GM19455 (cell line): ENCODE results near the gene ZNF669.

Experiments
- ATAC-seq: cut with Tn5 transposase; IDR thresholded peaks from one replicate; pipeline ENCODE4 v1.9.1; 2021; ENCODE audit not compliant: unreplicated experiment

ZNF669 gene

DNA sequence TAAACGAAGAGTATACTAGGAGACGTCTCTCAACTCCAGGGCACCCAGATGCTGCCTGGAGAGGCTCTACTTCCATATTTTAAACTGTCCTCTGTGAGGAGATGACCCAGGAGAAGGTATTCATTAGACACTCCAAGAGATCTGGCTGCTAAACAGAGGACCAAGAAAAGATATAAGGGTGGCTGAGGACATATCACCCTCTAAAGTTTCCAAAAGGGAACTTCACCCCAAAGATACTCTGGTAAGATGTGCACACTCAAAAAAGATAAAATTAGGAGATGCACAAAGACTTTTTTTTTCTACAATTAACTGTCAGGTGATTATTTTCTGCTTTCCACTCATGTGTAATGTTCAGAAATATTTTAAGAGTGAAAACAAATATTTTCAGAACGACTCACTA, 26.9 kb downstream of the ZNF669 start:
- no peak for ATAC-seq

DNA sequence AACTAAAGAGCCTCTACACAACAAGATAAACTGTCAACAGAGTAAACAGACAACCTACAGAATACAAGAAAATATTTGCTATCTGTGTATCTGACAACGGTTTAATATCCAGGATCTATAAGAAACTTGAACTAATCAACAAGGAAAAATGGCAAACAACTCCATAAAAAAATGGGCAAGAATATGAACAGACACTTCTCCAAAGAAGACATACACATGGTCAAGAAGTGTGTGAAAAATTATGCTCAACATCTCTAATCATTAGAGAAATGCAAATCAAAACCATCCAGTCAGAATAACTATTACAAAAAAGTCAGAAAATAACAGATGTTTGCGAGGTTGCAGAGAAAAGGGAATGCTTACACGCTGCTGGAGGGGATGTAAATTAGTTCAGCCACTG, 33.5 kb downstream of the ZNF669 start:
- ATAC-seq = no peak

DNA sequence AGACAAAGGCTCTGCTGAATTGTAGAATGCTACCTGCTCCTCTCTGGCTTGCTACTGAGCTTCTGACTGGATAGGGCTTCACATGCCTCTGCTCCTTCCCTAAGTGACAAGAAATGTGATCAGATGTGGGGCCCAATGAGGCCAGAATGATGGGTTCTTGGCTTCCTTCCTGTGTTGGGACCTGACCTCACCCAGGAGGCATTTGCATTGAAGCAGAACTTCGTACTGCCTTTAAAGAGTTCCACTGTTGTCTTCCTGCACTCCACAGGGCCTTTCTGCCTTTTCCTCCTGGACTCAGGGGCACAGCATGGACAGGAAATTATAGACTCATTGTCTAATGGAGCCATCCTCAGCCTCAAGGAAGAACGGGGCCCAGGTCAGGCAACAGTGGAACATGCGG, 39.9 kb downstream of the ZNF669 start:
- no peak for ATAC-seq

DNA sequence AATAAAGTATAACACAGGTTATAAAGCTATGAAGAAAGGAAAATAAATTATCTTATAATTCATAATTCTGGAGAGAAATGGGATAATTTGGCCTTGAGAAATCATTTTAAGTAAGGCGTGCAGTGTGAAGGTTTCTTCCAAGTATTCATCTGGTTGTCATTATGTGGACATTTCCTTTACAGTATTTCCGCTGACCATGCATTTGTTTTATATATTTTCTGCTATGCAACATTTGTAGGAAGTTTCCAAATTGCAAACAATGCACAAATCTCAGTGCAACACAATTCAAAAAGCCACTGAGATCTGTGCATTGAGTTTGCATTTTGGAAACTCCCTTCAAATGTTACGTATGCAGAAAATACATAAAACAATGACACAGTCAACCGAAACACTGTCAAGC, 43.4 kb downstream of the ZNF669 start:
- ATAC-seq = no peak

DNA sequence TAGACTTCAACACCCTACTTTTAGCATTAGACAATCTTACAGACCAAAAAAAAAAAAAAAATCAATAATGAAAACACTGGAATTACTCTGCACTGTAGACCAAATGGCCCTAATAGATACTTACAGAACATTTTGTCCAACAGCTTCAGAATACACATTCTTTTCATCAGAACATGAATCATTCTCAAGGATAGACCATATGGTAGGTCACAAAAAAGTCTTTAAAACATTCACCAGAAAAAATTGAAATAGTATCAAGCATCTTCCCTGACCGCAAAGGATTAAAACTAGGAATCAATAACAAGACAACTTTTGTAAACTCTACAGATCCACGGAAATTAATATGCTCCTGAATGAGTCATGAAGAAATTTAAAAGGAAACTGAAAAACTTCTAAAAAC, 48.1 kb downstream of the ZNF669 start:
- no peak for ATAC-seq

DNA sequence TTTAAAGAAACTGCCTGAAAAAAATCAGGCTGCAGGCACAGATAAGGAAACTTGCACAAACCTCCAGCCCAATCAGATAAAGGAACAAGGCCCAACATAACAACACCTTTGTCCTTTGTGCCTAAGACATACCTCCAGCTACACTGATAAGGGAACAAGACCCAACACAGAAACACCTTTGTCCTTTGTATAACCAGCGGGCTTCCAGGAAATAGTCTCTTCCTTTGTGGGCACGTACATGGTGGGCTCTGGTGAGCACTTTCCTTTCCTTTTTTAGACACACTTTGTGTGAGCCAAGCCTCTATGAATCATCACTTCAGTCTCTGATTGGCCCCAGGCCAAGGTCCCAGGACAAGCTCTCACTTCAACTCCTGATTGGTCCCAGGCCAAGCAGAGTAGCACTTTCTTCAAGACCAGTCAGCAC, 49.2 kb downstream of the ZNF669 start:
- no peak for ATAC-seq
